ENCODE results near the gene CAVIN4.

CAVIN4 gene

GRCh38 chr9:100577776-100578448 lies at the start of gene CAVIN4:
Gene CAVIN4, plus strand, starts transcription at chr9:100578079. Its CDS starts 65 bp downstream, at chr9:100578144.
- no peaks in the 10 kb centered on the region for H3K27me3 ChIP-seq (replicated peaks; ENCODE audit: control insufficient read depth, insufficient read depth, low read length)
- no peak within 1 kb of the TSS for H3K4me3 ChIP-seq (replicated peaks; ENCODE audit: low read depth, low read length)
- no peak for TF ChIP-seq CTCF (IDR thresholded peaks at IDR 0.05; ENCODE audit: insufficient read depth, low read length, poor library complexity, severe bottlenecking)
- no peaks in the 10 kb centered on the region for H3K36me3 ChIP-seq (ENCODE audit: control insufficient read depth, insufficient read depth, low read length)
- DNase-seq (ENCODE audit: extremely low read depth, insufficient read length): no peak

GRCh38 chr9:100534401-100534800 lies 43.5 kb upstream of the CAVIN4 start:
- H3K36me3 ChIP-seq (ENCODE audit: control insufficient read depth, insufficient read depth, low read length): no peaks in the 10 kb centered on the region
- H3K27me3 ChIP-seq (replicated peaks; ENCODE audit: control insufficient read depth, insufficient read depth, low read length): no peaks in the 10 kb centered on the region
- DNase-seq (ENCODE audit: extremely low read depth, insufficient read length): no peak
- TF ChIP-seq CTCF (IDR thresholded peaks at IDR 0.05; ENCODE audit: insufficient read depth, low read length, poor library complexity, severe bottlenecking): no peak
- no peak overlapping the region for H3K4me3 ChIP-seq (replicated peaks; ENCODE audit: low read depth, low read length)

- H3K36me3 ChIP-seq (ENCODE audit: control insufficient read depth, insufficient read depth, low read length): no peaks in the 10 kb centered on the region
- TF ChIP-seq CTCF (IDR thresholded peaks at IDR 0.05; ENCODE audit: insufficient read depth, low read length, poor library complexity, severe bottlenecking): no peak
- H3K4me3 ChIP-seq (replicated peaks; ENCODE audit: low read depth, low read length): no peak overlapping the region
- H3K27me3 ChIP-seq (replicated peaks; ENCODE audit: control insufficient read depth, insufficient read depth, low read length): no peaks in the 10 kb centered on the region
- DNase-seq (ENCODE audit: extremely low read depth, insufficient read length): no peak
These were observed 37.6 kb upstream of the CAVIN4 start for GRCh38 chr9:100540327-100540726.

- no peak for DNase-seq (ENCODE audit: extremely low read depth, insufficient read length)
- no peak for TF ChIP-seq CTCF (IDR thresholded peaks at IDR 0.05; ENCODE audit: insufficient read depth, low read length, poor library complexity, severe bottlenecking)
- Histone ChIP-seq H3K36me3 (ENCODE audit: control insufficient read depth, insufficient read depth, low read length) (no peaks in the 10 kb centered on the region), H3K4me3 (replicated peaks; ENCODE audit: low read depth, low read length) (no peak overlapping the region), H3K27me3 (replicated peaks; ENCODE audit: control insufficient read depth, insufficient read depth, low read length) (no peaks in the 10 kb centered on the region)
These were observed 28.8 kb upstream of the CAVIN4 start for GRCh38 chr9:100549048-100549447.

GRCh38 chr9:100554935-100555401 lies 22.9 kb upstream of the CAVIN4 start:
- no peak for TF ChIP-seq CTCF (IDR thresholded peaks at IDR 0.05; ENCODE audit: insufficient read depth, low read length, poor library complexity, severe bottlenecking)
- no peak overlapping the region for H3K4me3 ChIP-seq (replicated peaks; ENCODE audit: low read depth, low read length)
- H3K36me3 ChIP-seq (ENCODE audit: control insufficient read depth, insufficient read depth, low read length): no peaks in the 10 kb centered on the region
- H3K27me3 ChIP-seq (replicated peaks; ENCODE audit: control insufficient read depth, insufficient read depth, low read length): no peaks in the 10 kb centered on the region
- DNase-seq (ENCODE audit: extremely low read depth, insufficient read length): no peak
